CD4-positive, alpha-beta T cell treated with Interleukin-21 for 1 hour (primary cell): Measurements from ENCODE around the gene JAG1.
"Not testable (repeated sequence)": the region's sequence is repeated elsewhere in the genome, so short reads cannot be mapped to it uniquely, and the experiment has no call there.

Experiments
- DNase-seq: peaks from one replicate; pipeline ENCODE4 v3.0.0-alpha.2; 2020

Gene JAG1

GRCh38 chr20:10635476-10636208, 38.2 kb downstream of the JAG1 start:
- no peak for DNase-seq

GRCh38 chr20:10634683-10635411, 39.0 kb downstream of the JAG1 start:
- no peak for DNase-seq

GRCh38 chr20:10634211-10634610, 39.6 kb downstream of the JAG1 start:
- DNase-seq, result no peak

GRCh38 chr20:10633718-10634117, 40.1 kb downstream of the JAG1 start:
- DNase-seq, result no peak

- DNase-seq, result no peak
Observed at GRCh38 chr20:10632721-10633509, 40.9 kb downstream of the JAG1 start.

- no peak for DNase-seq
Observed at GRCh38 chr20:10631126-10631525, 42.7 kb downstream of the JAG1 start.

GRCh38 chr20:10629946-10630650, 43.7 kb downstream of the JAG1 start:
- no peak for DNase-seq

- no peak for DNase-seq
Observed at GRCh38 chr20:10626896-10627295, 46.9 kb downstream of the JAG1 start.

- no peak for DNase-seq
Observed at GRCh38 chr20:10625641-10626040, 48.2 kb downstream of the JAG1 start.

- DNase-seq, result no peak
Observed at GRCh38 chr20:10622657-10623418, 51.0 kb downstream of the JAG1 start.

- no peak for DNase-seq
Observed at GRCh38 chr20:10621149-10621548, 52.6 kb downstream of the JAG1 start.

- DNase-seq, result no peak
Observed at GRCh38 chr20:10619427-10619826, 54.4 kb downstream of the JAG1 start.

- DNase-seq, result no peak
Observed at GRCh38 chr20:10618611-10619245, 55.1 kb downstream of the JAG1 start.

- DNase-seq, result not testable (repeated sequence)
Observed at GRCh38 chr20:10617549-10618133, 56.2 kb downstream of the JAG1 start.

- no peak for DNase-seq
Observed at GRCh38 chr20:10616212-10616611, 57.6 kb downstream of the JAG1 start.

- no peak for DNase-seq
Observed at GRCh38 chr20:10613911-10614310, 59.9 kb downstream of the JAG1 start.

- DNase-seq, result not testable (repeated sequence)
Observed at GRCh38 chr20:10613426-10613825, 60.4 kb downstream of the JAG1 start.

GRCh38 chr20:10611357-10611756, 62.4 kb downstream of the JAG1 start:
- DNase-seq, result no peak

GRCh38 chr20:10610251-10610650, 63.5 kb downstream of the JAG1 start:
- no peak for DNase-seq

GRCh38 chr20:10609770-10610169, 64.0 kb downstream of the JAG1 start:
- DNase-seq, result no peak

GRCh38 chr20:10609276-10609675, 64.5 kb downstream of the JAG1 start:
- DNase-seq, result no peak
